HG03378 (cell line): Measurements from ENCODE around the gene XIAP.
A peak's percentile ranks its signal among the peaks of the same experiment; 100 is the strongest.
"Not testable (repeated sequence)": the region's sequence is repeated elsewhere in the genome, so short reads cannot be mapped to it uniquely, and the experiment has no call there.

Experiments used
- ATAC-seq: cut with Tn5 transposase; IDR thresholded peaks from one replicate; pipeline ENCODE4 v1.9.1; 2021; ENCODE audit warnings: mild to moderate bottlenecking, moderate library complexity; ENCODE audit not compliant: unreplicated experiment

Gene XIAP

GRCh38 chrX:123873956-123874355 is 14.1 kb downstream of the XIAP start:
- ATAC-seq: no peak

GRCh38 chrX:123876177-123876576 is 16.3 kb downstream of the XIAP start:
- no peak for ATAC-seq

- ATAC-seq: no peak
Measured at GRCh38 chrX:123876844-123877243, 17.0 kb downstream of the XIAP start.

GRCh38 chrX:123878252-123878721 is 18.4 kb downstream of the XIAP start:
- ATAC-seq: peak; percentile 88

GRCh38 chrX:123881330-123881729 is 21.5 kb downstream of the XIAP start:
- no peak for ATAC-seq

- ATAC-seq: no peak
Measured at GRCh38 chrX:123882391-123882790, 22.5 kb downstream of the XIAP start.

GRCh38 chrX:123884809-123885408 is 25.1 kb downstream of the XIAP start:
- peak; percentile 50 for ATAC-seq

GRCh38 chrX:123899701-123900100 is 39.8 kb downstream of the XIAP start:
- no peak for ATAC-seq

- not testable (repeated sequence) for ATAC-seq
Measured at GRCh38 chrX:123903261-123903660, 43.4 kb downstream of the XIAP start.

GRCh38 chrX:123905332-123905731 is 45.5 kb downstream of the XIAP start:
- no peak for ATAC-seq

- ATAC-seq: no peak
Measured at GRCh38 chrX:123906557-123907316, 46.9 kb downstream of the XIAP start.

- no peak for ATAC-seq
Measured at GRCh38 chrX:123909523-123909922, 49.7 kb downstream of the XIAP start.

GRCh38 chrX:123917069-123917468 is 57.2 kb downstream of the XIAP start:
- ATAC-seq: no peak

- ATAC-seq: no peak
Measured at GRCh38 chrX:123918106-123918721, 58.4 kb downstream of the XIAP start.

- ATAC-seq: no peak
Measured at GRCh38 chrX:123920105-123920785, 60.4 kb downstream of the XIAP start.

- ATAC-seq: no peak
Measured at GRCh38 chrX:123923211-123923610, 63.4 kb downstream of the XIAP start.

- ATAC-seq: no peak
Measured at GRCh38 chrX:123924186-123924585, 64.3 kb downstream of the XIAP start.

- no peak for ATAC-seq
Measured at GRCh38 chrX:123927845-123928244, 68.0 kb downstream of the XIAP start.

GRCh38 chrX:123932055-123932454 is 72.2 kb downstream of the XIAP start:
- ATAC-seq: not testable (repeated sequence)

- ATAC-seq: no peak
Measured at GRCh38 chrX:123943074-123943473, 83.2 kb downstream of the XIAP start.

GRCh38 chrX:123943488-123943887 is 83.6 kb downstream of the XIAP start:
- ATAC-seq: no peak
